Endodermal cell (in vitro differentiated cells): ENCODE results near the gene KRT40. TPM values are rescaled to one million over a fixed set of nuclear protein-coding genes. Genes with fewer than 3 reads are reported as not detected.

Source experiments
- DNase-seq: peaks from one replicate; pipeline ENCODE4 v3.0.0-alpha.2; 2017
- H3K27ac ChIP-seq: 2 replicates; pipeline ENCODE4 v1.5.1; 2013; ENCODE audit warnings: mild to moderate bottlenecking, low read depth, low read length, moderate library complexity
- H3K27me3 ChIP-seq: 2 replicates; pipeline ENCODE4 v1.6.1; 2013; ENCODE audit warnings: mild to moderate bottlenecking, low read length, moderate library complexity; ENCODE audit not compliant: insufficient read depth, control insufficient read depth, poor library complexity, severe bottlenecking
- H3K36me3 ChIP-seq: 2 replicates; pipeline ENCODE4 v1.7.0; 2013; ENCODE audit warnings: mild to moderate bottlenecking, low read length, moderate library complexity; ENCODE audit not compliant: control insufficient read depth, insufficient read depth
- H3K4me1 ChIP-seq: one replicate; pipeline ENCODE4 v1.7.0; 2013; ENCODE audit warnings: low read length; ENCODE audit not compliant: control insufficient read depth, insufficient read depth
- H3K4me3 ChIP-seq: 2 replicates; pipeline ENCODE4 v1.5.1; 2013; ENCODE audit warnings: mild to moderate bottlenecking, low read length, moderate library complexity
- H3K9ac ChIP-seq: 2 replicates; pipeline ENCODE4 v1.6.1; 2013; ENCODE audit warnings: mild to moderate bottlenecking, low read length, moderate library complexity; ENCODE audit not compliant: poor library complexity, severe bottlenecking; ENCODE audit errors: extremely low read depth
- H3K9me3 ChIP-seq: 2 replicates; pipeline ENCODE4 v1.6.1; 2013; ENCODE audit warnings: mild to moderate bottlenecking, low read length, moderate library complexity; ENCODE audit not compliant: control insufficient read depth
- H3K27ac Mint-ChIP-seq: 2 replicates; pipeline ENCODE4 v1.8.0; 2020; ENCODE audit warnings: mixed read lengths
- H3K27me3 Mint-ChIP-seq: 2 replicates; pipeline ENCODE4 v1.8.0; 2021; ENCODE audit warnings: mild to moderate bottlenecking, mixed read lengths; ENCODE audit not compliant: insufficient read depth
- H3K36me3 Mint-ChIP-seq: 2 replicates; pipeline ENCODE4 v1.8.0; 2020; ENCODE audit warnings: low read depth, mixed read lengths
- H3K4me1 Mint-ChIP-seq: 2 replicates; pipeline ENCODE4 v1.8.0; 2020; ENCODE audit warnings: mixed read lengths
- H3K4me3 Mint-ChIP-seq: 2 replicates; pipeline ENCODE4 v1.8.0; 2020; ENCODE audit warnings: mild to moderate bottlenecking, moderate library complexity, mixed read lengths
- H3K9me3 Mint-ChIP-seq: 2 replicates; pipeline ENCODE4 v1.8.0; 2020; ENCODE audit warnings: mild to moderate bottlenecking, mixed read lengths
- CTCF ChIP-seq: fragments of 200-600 bp; sonication (generic); conservative IDR thresholded peaks from 2 replicates; pipeline ENCODE4 v1.5.0; 2021; ENCODE audit warnings: antibody characterized with exemption, mild to moderate bottlenecking
- WGBS, 2 experiments: methylation state at CpG; one replicate each; pipeline versions ENCODE4 v1.1.5 to v1.1.7; 2013; ENCODE audit warnings: missing lambda C conversion rate in 2 of 2, mixed read lengths in 1 of 2; ENCODE audit not compliant: insufficient coverage in 1 of 2, insufficient read length in 1 of 2; 5-methylcytosine and 5-hydroxymethylcytosine counted together
- total RNA-seq, 2 donors: library from RNA; stranded (reverse); fragmentation: NEBNext Ultra II Directional in 1 of 2; extraction: Animal tissue kit (Norgen Biotek cat#: 25700) in 1 of 2; gene quantifications; 2 replicates in 1 of 2; 3 replicates in 1 of 2; pipeline ENCODE4 v1.2.1, GENCODE V29; 2021

The KRT40 gene
- total RNA-seq, 2 donors from 2014 or later = not detected

GRCh38 chr17:40950176-40950575 is 34.0 kb downstream of the KRT40 start:
- no peaks in the 10 kb centered on the region for H3K9me3 ChIP-seq
- peaks cover 86% of the 10 kb centered on the region for H3K27me3 Mint-ChIP-seq
- peaks cover 95% of the 10 kb centered on the region for H3K27me3 ChIP-seq
- H3K4me3 ChIP-seq = no peak overlapping the region
- H3K4me1 ChIP-seq = no peaks in the 10 kb centered on the region
- no peaks in the 10 kb centered on the region for H3K36me3 ChIP-seq
- no peak overlapping the region for H3K27ac ChIP-seq
- H3K9ac ChIP-seq = no peak overlapping the region
- H3K4me3 Mint-ChIP-seq = no peak overlapping the region
- WGBS, 2 experiments = 89 to 97% methylated on average over 4 to 7 of the region's 7 CpGs
- H3K27ac Mint-ChIP-seq = no peak overlapping the region
- no peak for TF ChIP-seq CTCF
- H3K4me1 Mint-ChIP-seq = peaks cover 5% of the 10 kb centered on the region
- no peaks in the 10 kb centered on the region for H3K9me3 Mint-ChIP-seq
- no peaks in the 10 kb centered on the region for H3K36me3 Mint-ChIP-seq
- no peak for DNase-seq

- peaks cover 86% of the 10 kb centered on the region for H3K27me3 Mint-ChIP-seq
- Histone ChIP-seq H3K36me3 (no peaks in the 10 kb centered on the region), H3K27ac (no peak overlapping the region), H3K4me3 (no peak overlapping the region), H3K9ac (no peak overlapping the region), H3K9me3 (no peaks in the 10 kb centered on the region), H3K4me1 (no peaks in the 10 kb centered on the region), H3K27me3 (peaks cover 92% of the 10 kb centered on the region)
- no peak for DNase-seq
- WGBS, 2 experiments = 87 to 91% methylated on average over 9 to 10 of the region's 10 CpGs
- no peak overlapping the region for H3K4me3 Mint-ChIP-seq
- no peak overlapping the region for H3K27ac Mint-ChIP-seq
- no peaks in the 10 kb centered on the region for H3K9me3 Mint-ChIP-seq
- H3K4me1 Mint-ChIP-seq = peaks cover 11% of the 10 kb centered on the region
- TF ChIP-seq CTCF = no peak
- H3K36me3 Mint-ChIP-seq = no peaks in the 10 kb centered on the region
Measured at GRCh38 chr17:40949418-40949817, 34.7 kb downstream of the KRT40 start.

GRCh38 chr17:40947929-40948328 is 36.2 kb downstream of the KRT40 start:
- WGBS, 2 experiments = 88 to 93% methylated on average over 2 of the region's 2 CpGs
- H3K36me3 ChIP-seq = no peaks in the 10 kb centered on the region
- no peak overlapping the region for H3K27ac Mint-ChIP-seq
- H3K9ac ChIP-seq = no peak overlapping the region
- no peaks in the 10 kb centered on the region for H3K9me3 ChIP-seq
- peaks cover 80% of the 10 kb centered on the region for H3K27me3 Mint-ChIP-seq
- no peaks in the 10 kb centered on the region for H3K9me3 Mint-ChIP-seq
- TF ChIP-seq CTCF = no peak
- no peaks in the 10 kb centered on the region for H3K36me3 Mint-ChIP-seq
- no peaks in the 10 kb centered on the region for H3K4me1 ChIP-seq
- no peak overlapping the region for H3K4me3 Mint-ChIP-seq
- H3K4me1 Mint-ChIP-seq = peaks cover 17% of the 10 kb centered on the region
- H3K27me3 ChIP-seq = peaks cover 86% of the 10 kb centered on the region
- DNase-seq = no peak
- no peak overlapping the region for H3K4me3 ChIP-seq
- no peak overlapping the region for H3K27ac ChIP-seq
